Measurements from ENCODE around the gene KDM1B. TPM values are rescaled to one million over a fixed set of nuclear protein-coding genes. Genes with fewer than 3 reads are reported as not detected.

The KDM1B gene
- total and polyA plus RNA-seq, 2 of the 8 experiments (the other 6 are each of a cell fraction or from before 2014, with no cell fraction given): 3.7 to 7.5 TPM

DNA sequence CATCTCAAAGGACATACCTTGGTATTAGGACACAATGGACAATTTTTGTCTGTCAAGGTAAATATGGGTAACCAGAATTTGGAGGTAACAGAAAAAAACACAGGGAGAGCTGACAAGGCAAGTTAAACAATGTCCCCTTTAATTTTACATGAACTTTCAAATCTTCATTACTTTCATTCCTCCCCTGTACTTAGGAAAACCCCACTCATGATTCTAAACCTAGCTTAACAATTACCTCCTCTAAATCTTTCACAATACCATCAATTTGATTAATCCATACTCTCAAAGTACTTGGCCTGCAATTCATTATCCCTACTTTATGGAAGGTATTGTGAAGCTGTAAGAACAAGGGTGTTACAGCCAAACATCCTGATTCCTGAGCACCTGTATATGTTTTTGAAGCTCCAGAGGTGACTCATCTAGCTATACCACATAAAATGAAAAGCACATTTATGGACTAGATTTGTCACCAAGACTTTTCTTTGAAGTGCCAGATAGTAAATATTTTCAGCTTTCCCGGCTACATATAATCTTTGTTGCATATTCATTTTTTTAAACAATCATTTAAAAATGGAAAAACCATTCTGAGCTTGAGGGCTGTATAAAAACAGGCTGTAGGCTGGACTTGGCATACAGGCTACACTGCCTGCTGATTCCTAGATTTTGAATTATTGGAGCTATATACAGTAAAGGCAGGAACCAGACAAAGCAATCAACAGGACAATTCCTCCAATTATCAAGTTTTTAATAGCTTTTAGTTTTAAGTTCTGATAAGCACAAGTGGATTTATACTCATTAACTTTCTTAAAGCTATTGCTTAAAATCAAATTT lies 86.2 kb downstream of the KDM1B start:
- Histone ChIP-seq H3K18ac (ENCODE audit: extremely low read depth, low read length) (no peak overlapping the region), H4K8ac (ENCODE audit: extremely low read depth, insufficient read depth, low read length) (no peak overlapping the region), H3K56ac (replicated peaks; ENCODE audit: insufficient read length, low read depth, low read length) (no peak overlapping the region), H3K4me2 (ENCODE audit: insufficient read depth in 1 of 2, low read depth in 2 of 2, low read length in 2 of 2) (no peak overlapping the region), H3K9me3 (ENCODE audit: insufficient read depth in 2 of 2, low read depth in 1 of 2, low read length in 1 of 2) (no peaks in the 10 kb centered on the region), H3K23me2 (ENCODE audit: low read depth, low read length) (no peaks in the 10 kb centered on the region), H3K79me2 (ENCODE audit: control insufficient read depth in 1 of 2, insufficient read depth in 2 of 2, low read length in 2 of 2) (peaks cover 0 to 91% of the 10 kb centered on the region in 2 experiments; a peak in 2 of 4 replicates), H3K27me3 (replicated peaks in 1 of 4; ENCODE audit: control insufficient read depth in 3 of 4, extremely low read depth in 1 of 4, insufficient read depth in 3 of 4, low read length in 3 of 4) (peaks cover 0 to 1% (median 0%) of the 10 kb centered on the region in 4 experiments; a peak in 1 of 7 replicates), H3K14ac (ENCODE audit: insufficient read length) (no peak overlapping the region), H2AK5ac (ENCODE audit: low read depth, low read length) (no peak overlapping the region), H2BK20ac (ENCODE audit: low read length) (no peak overlapping the region), H2BK12ac (ENCODE audit: low read depth, low read length) (no peak overlapping the region), H4K20me1 (replicated peaks in 1 of 2; ENCODE audit: control insufficient read depth in 1 of 2, insufficient read depth in 2 of 2, low read length in 2 of 2) (peaks cover 2 to 7% of the 10 kb centered on the region in 2 experiments), H3K4me3 (ENCODE audit: extremely low read depth in 1 of 4, insufficient read depth in 2 of 4, low read depth in 3 of 4, low read length in 4 of 4) (no peak overlapping the region), H3K79me1 (ENCODE audit: low read depth, low read length) (peaks cover 5% of the 10 kb centered on the region; the same call in 1 of the 2 replicates), H3K4me1 (replicated peaks in 1 of 4; ENCODE audit: control insufficient read depth in 3 of 4, insufficient read depth in 4 of 4, low read length in 3 of 4) (no peaks in the 10 kb centered on the region), H4K5ac (ENCODE audit: insufficient read length, low read depth, low read length) (no peak overlapping the region), H3K27ac (ENCODE audit: low read depth, low read length) (no peak overlapping the region), H3K23ac (ENCODE audit: insufficient read length) (no peak overlapping the region), H2AFZ (ENCODE audit: low read length) (no peak overlapping the region), H2BK5ac (ENCODE audit: low read depth, low read length) (no peak overlapping the region), H2BK15ac (ENCODE audit: low read length) (no peak overlapping the region), H3K9ac (replicated peaks in 1 of 4; ENCODE audit: extremely low read depth in 1 of 4, low read depth in 3 of 4, low read length in 3 of 4) (no peak overlapping the region), H3K4ac (replicated peaks; ENCODE audit: insufficient read length, low read depth, low read length) (no peak overlapping the region), H3K36me3 (ENCODE audit: control insufficient read depth in 2 of 4, insufficient read depth in 4 of 4, low read length in 3 of 4) (peaks cover 14 to 89% (median 48%) of the 10 kb centered on the region in 4 experiments), H4K91ac (replicated peaks; ENCODE audit: insufficient read length, low read length) (no peak overlapping the region), H2BK120ac (replicated peaks; ENCODE audit: low read depth, low read length) (no peak overlapping the region)
- WGBS, 2 experiments (ENCODE audit: extremely low coverage in 1 of 2, insufficient coverage in 1 of 2, insufficient read length in 1 of 2, insufficient replicate concordance in 2 of 2, low coverage in 1 of 2, low lambda C conversion rate in 2 of 2, missing lambda C conversion rate in 1 of 2): 77% methylated on average over 1 of the region's 1 CpG; no CpG with 5 or more reads in 1 of the 2 experiments
- ChIA-PET POLR2A (ENCODE audit: partially characterized antibody) (interaction anchor here (0.7 to 2.4 kb wide), 13 partner anchors 9 to 56 kb away, joined by 3 to 21 read pairs (median 5); partner anchors contain the start of gene DEK), CTCF (ENCODE audit: partially characterized antibody) (interaction anchor here (1.0 to 1.3 kb wide), 3 partner anchors 9 to 85 kb away, joined by 3 to 4 read pairs (median 4); no protein-coding TSS in a partner anchor)
- TF ChIP-seq RXRA (IDR thresholded peaks at IDR 0.05; ENCODE audit: insufficient read depth, low read depth, low read length) (no peak), TBP (IDR thresholded peaks at IDR 0.05; ENCODE audit: low read depth, low read length) (no peak), CTBP2 (IDR thresholded peaks at IDR 0.05; ENCODE audit: borderline replicate concordance, insufficient read depth, insufficient read length, low read length) (no peak), RFX5 (IDR thresholded peaks at IDR 0.05; ENCODE audit: borderline replicate concordance, low read depth, low read length) (no peak), NRF1 (IDR thresholded peaks at IDR 0.05; ENCODE audit: low read depth, low read length) (no peak), EGR1 (IDR thresholded peaks at IDR 0.05; ENCODE audit: borderline replicate concordance, low read depth, low read length) (no peak), FOSL1 (IDR thresholded peaks at IDR 0.05; ENCODE audit: insufficient read depth, low read depth, low read length) (no peak), EZH2 (IDR thresholded peaks at IDR 0.05; ENCODE audit: low read depth, low read length, severe bottlenecking) (no peak), JUN (IDR thresholded peaks at IDR 0.05; ENCODE audit: low read depth, low read length) (no peak), SP1 (IDR thresholded peaks at IDR 0.05; ENCODE audit: low read depth, low read length) (no peak), SUZ12 (IDR thresholded peaks at IDR 0.05; ENCODE audit: low read length) (no peak), SRF (IDR thresholded peaks at IDR 0.05; ENCODE audit: low read depth, low read length) (no peak), POLR2A (IDR thresholded peaks at IDR 0.05; ENCODE audit: control extremely low read depth in 1 of 2, low read depth in 2 of 2, low read length in 2 of 2) (no peak)
- DNase-seq (ENCODE audit: low read depth in 1 of 2, low spot score in 2 of 2): no peak
- no peak for FAIRE-seq
